ENCODE measurements around the gene CYP4F12. TPM values are rescaled to one million over a fixed set of nuclear protein-coding genes. Genes with fewer than 3 reads are reported as not detected.

Gene CYP4F12
- total RNA-seq, result not detected in 2 replicates

DNA sequence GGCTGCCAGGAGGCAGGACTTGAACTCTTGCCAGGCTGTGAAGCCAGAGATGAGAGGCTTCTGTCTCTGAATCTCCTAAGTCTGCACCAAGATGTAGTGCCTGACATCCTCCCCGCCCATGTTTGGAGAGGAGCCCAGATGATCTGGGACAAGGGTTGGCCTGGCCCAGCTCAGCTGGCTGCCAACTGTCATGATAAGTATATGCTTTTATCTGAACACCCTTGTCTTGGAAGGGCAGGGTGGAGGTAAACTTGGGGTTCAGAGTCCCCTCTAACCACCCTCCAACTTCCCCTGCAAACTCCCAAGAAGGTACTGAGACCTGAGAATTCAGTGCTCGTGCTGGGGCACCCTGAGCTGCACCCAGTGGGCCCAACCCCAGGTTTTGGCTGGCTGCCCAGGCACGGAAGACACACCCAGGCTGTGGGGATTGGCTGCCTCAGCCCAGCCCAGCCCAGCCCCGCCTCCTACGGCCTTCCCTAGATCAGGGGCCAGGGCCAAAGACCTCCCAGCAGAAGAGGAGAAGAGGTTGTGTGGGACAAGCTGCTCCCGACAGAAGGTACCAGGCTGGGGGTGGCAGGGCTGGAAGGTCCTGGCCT, at the start of gene CYP4F12:
TSS of gene CYP4F12 (plus strand) at position 508 of the 596 bp plus-strand sequence. CDS start 443 bp downstream, outside the sequence.
- no peak within 1 kb of the TSS for H3K27ac Mint-ChIP-seq
- no peaks in the 10 kb centered on the region for H3K27me3 Mint-ChIP-seq
- peaks cover 3% of the 10 kb centered on the region for H3K9me3 Mint-ChIP-seq
- H3K4me1 Mint-ChIP-seq, result no peaks in the 10 kb centered on the region
- intact Hi-C loops (cut with micrococcal nuclease), result no loop called here
- H3K4me3 Mint-ChIP-seq, result no peak within 1 kb of the TSS
- H3K36me3 Mint-ChIP-seq (ENCODE audit: low read depth), result no peaks in the 10 kb centered on the region
- DNase-seq, result peak; percentile 53

- H3K9me3 Mint-ChIP-seq, result no peaks in the 10 kb centered on the region
- peak; percentile 68 for DNase-seq
- H3K36me3 Mint-ChIP-seq (ENCODE audit: low read depth), result no peaks in the 10 kb centered on the region
- no peak overlapping the region for H3K4me3 Mint-ChIP-seq
- no peak overlapping the region for H3K27ac Mint-ChIP-seq
- no peaks in the 10 kb centered on the region for H3K4me1 Mint-ChIP-seq
- intact Hi-C loops (cut with micrococcal nuclease), result loop anchor here (10.0 kb wide), 1 partner anchor 421 kb away; no protein-coding TSS in a partner anchor
- H3K27me3 Mint-ChIP-seq, result peaks cover 5% of the 10 kb centered on the region
Observed at GRCh38 chr19:15623711-15624318, 49.1 kb upstream of the CYP4F12 start.

- Mint-ChIP-seq H3K4me1 (no peaks in the 10 kb centered on the region), H3K4me3 (no peak overlapping the region), H3K9me3 (no peaks in the 10 kb centered on the region), H3K27ac (no peak overlapping the region), H3K27me3 (peaks cover 6% of the 10 kb centered on the region), H3K36me3 (ENCODE audit: low read depth) (no peaks in the 10 kb centered on the region)
- intact Hi-C loops (cut with micrococcal nuclease), result loop anchor here (1.0 to 10.0 kb wide), 3 partner anchors 241 to 554 kb away; no protein-coding TSS in a partner anchor
- no peak for DNase-seq
Observed at GRCh38 chr19:15628236-15629002, 44.5 kb upstream of the CYP4F12 start.

GRCh38 chr19:15629003-15629880, 43.6 kb upstream of the CYP4F12 start:
- H3K27me3 Mint-ChIP-seq, result peaks cover 10% of the 10 kb centered on the region
- no peaks in the 10 kb centered on the region for H3K36me3 Mint-ChIP-seq (ENCODE audit: low read depth)
- H3K27ac Mint-ChIP-seq, result no peak overlapping the region
- intact Hi-C loops (cut with micrococcal nuclease), result loop anchor here (1.0 to 10.0 kb wide), 3 partner anchors 240 to 553 kb away; no protein-coding TSS in a partner anchor
- no peaks in the 10 kb centered on the region for H3K4me1 Mint-ChIP-seq
- H3K4me3 Mint-ChIP-seq, result no peak overlapping the region
- DNase-seq, result peak; percentile 96
- no peaks in the 10 kb centered on the region for H3K9me3 Mint-ChIP-seq

GRCh38 chr19:15631817-15632216, 41.1 kb upstream of the CYP4F12 start:
- DNase-seq, result peak; percentile 67
- Mint-ChIP-seq H3K4me3 (no peak overlapping the region), H3K9me3 (no peaks in the 10 kb centered on the region), H3K27me3 (peaks cover 11% of the 10 kb centered on the region), H3K36me3 (ENCODE audit: low read depth) (no peaks in the 10 kb centered on the region), H3K27ac (no peak overlapping the region), H3K4me1 (no peaks in the 10 kb centered on the region)
- intact Hi-C loops (cut with micrococcal nuclease), result no loop called here

- Mint-ChIP-seq H3K4me3 (no peak overlapping the region), H3K9me3 (no peaks in the 10 kb centered on the region), H3K4me1 (no peaks in the 10 kb centered on the region), H3K27ac (no peak overlapping the region), H3K27me3 (peaks cover 11% of the 10 kb centered on the region), H3K36me3 (ENCODE audit: low read depth) (no peaks in the 10 kb centered on the region)
- intact Hi-C loops (cut with micrococcal nuclease), result no loop called here
- no peak for DNase-seq
Observed at GRCh38 chr19:15633082-15633835, 39.6 kb upstream of the CYP4F12 start.

GRCh38 chr19:15634105-15634504, 38.8 kb upstream of the CYP4F12 start:
- intact Hi-C loops (cut with micrococcal nuclease), result no loop called here
- H3K27ac Mint-ChIP-seq, result no peak overlapping the region
- H3K4me1 Mint-ChIP-seq, result no peaks in the 10 kb centered on the region
- H3K4me3 Mint-ChIP-seq, result no peak overlapping the region
- no peak for DNase-seq
- H3K27me3 Mint-ChIP-seq, result peaks cover 11% of the 10 kb centered on the region
- H3K9me3 Mint-ChIP-seq, result no peaks in the 10 kb centered on the region
- H3K36me3 Mint-ChIP-seq (ENCODE audit: low read depth), result no peaks in the 10 kb centered on the region

DNA sequence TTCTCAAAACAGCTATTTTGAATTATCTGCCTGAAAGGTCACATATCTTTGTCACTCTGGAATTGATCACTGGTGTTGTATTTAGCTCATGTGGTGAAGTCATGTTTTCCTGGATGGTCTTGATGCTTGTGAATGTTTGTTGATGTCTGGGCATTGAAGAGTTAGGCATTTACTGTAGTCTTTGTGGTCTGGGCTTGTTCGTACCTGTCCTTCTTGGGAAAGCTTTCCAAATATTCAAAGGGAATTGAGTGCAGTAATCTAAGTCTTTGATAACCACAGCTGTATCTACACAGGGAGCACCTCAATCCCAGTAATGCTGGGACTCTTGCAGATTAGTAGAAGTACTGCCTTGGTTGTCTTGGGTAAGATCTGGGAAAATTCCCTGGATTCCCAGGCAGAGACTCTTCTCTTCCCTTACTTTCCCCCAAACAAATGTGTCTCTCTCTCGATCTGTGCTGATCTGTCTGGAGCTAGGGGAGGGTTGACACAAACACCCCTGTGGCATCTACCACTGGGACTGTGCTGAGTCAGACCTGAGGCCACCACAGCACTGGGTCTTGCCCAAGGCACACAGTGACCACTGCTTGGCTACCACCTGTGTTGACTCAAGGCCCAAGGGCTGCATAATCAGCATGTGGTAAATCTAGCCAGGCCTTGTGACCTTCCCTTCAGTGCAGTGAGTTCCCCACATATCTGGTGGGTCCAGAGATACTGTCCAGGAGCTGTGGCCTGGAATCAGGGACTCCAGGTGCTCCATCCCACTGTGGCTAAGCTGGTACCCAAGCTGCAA, 37.7 kb upstream of the CYP4F12 start:
- Mint-ChIP-seq H3K4me1 (no peaks in the 10 kb centered on the region), H3K4me3 (no peak overlapping the region), H3K9me3 (no peaks in the 10 kb centered on the region), H3K27ac (no peak overlapping the region), H3K27me3 (peaks cover 11% of the 10 kb centered on the region), H3K36me3 (ENCODE audit: low read depth) (no peaks in the 10 kb centered on the region)
- intact Hi-C loops (cut with micrococcal nuclease), result no loop called here
- no peak for DNase-seq

GRCh38 chr19:15636026-15636425, 36.9 kb upstream of the CYP4F12 start:
- Mint-ChIP-seq H3K27ac (no peak overlapping the region), H3K36me3 (ENCODE audit: low read depth) (no peaks in the 10 kb centered on the region), H3K4me1 (no peaks in the 10 kb centered on the region), H3K4me3 (no peak overlapping the region), H3K9me3 (no peaks in the 10 kb centered on the region), H3K27me3 (peaks cover 11% of the 10 kb centered on the region)
- intact Hi-C loops (cut with micrococcal nuclease), result no loop called here
- DNase-seq, result no peak

GRCh38 chr19:15639596-15639995, 33.3 kb upstream of the CYP4F12 start:
- Mint-ChIP-seq H3K4me3 (no peak overlapping the region), H3K4me1 (peaks cover 2% of the 10 kb centered on the region), H3K27ac (no peak overlapping the region), H3K9me3 (peaks cover 4% of the 10 kb centered on the region), H3K27me3 (peaks cover 3% of the 10 kb centered on the region), H3K36me3 (ENCODE audit: low read depth) (no peaks in the 10 kb centered on the region)
- DNase-seq, result no peak
- intact Hi-C loops (cut with micrococcal nuclease), result no loop called here

DNA sequence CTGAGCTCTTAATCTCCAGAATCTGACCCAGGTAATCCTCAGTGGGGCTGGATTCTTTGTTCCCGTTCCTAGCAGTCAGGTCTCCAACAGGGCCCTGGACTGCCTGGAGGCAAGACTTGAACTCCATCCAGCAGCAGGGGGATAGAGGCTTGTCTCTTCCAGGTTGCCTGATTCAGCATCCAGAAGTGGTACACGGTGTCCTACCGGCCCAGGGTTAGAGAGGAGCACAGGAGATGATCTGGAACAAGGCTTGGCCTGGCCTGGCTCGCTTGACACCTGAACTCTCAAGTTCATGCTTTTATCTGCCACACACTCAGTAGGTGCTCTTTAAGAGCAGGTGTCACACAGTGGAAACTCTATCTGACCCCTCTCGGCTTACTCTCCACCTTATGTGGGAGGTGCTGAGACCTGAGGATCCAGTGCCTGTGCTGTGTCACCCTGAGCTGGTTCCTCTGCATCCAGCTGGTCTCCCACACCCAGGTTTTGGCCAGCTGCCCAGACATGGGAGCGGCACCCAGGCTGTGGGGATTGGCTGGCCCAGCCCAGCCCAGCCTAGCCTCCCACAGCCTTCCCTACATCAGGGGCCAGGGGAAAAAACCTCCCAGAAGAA, 32.5 kb upstream of the CYP4F12 start, which contains the start of gene CYP4F3:
TSS of gene CYP4F3 (plus strand) at position 604 of the 610 bp plus-strand sequence. CDS start 519 bp downstream, outside the sequence.
- intact Hi-C loops (cut with micrococcal nuclease), result no loop called here
- Mint-ChIP-seq H3K36me3 (ENCODE audit: low read depth) (no peaks in the 10 kb centered on the region), H3K4me1 (peaks cover 2% of the 10 kb centered on the region), H3K4me3 (no peak within 1 kb of the TSS), H3K27me3 (peaks cover under 1% of the 10 kb centered on the region), H3K27ac (no peak within 1 kb of the TSS), H3K9me3 (peaks cover 4% of the 10 kb centered on the region)
- DNase-seq, result no peak
